ENCODE results near the gene TMEM59L. TPM values are rescaled to one million over a fixed set of nuclear protein-coding genes. Genes with fewer than 3 reads are reported as not detected.
"Not testable (repeated sequence)": the region's sequence is repeated elsewhere in the genome, so short reads cannot be mapped to it uniquely, and the experiment has no call there.

The TMEM59L gene
- total RNA-seq, 1 donor from 2014 or later, result 0.10 TPM

DNA sequence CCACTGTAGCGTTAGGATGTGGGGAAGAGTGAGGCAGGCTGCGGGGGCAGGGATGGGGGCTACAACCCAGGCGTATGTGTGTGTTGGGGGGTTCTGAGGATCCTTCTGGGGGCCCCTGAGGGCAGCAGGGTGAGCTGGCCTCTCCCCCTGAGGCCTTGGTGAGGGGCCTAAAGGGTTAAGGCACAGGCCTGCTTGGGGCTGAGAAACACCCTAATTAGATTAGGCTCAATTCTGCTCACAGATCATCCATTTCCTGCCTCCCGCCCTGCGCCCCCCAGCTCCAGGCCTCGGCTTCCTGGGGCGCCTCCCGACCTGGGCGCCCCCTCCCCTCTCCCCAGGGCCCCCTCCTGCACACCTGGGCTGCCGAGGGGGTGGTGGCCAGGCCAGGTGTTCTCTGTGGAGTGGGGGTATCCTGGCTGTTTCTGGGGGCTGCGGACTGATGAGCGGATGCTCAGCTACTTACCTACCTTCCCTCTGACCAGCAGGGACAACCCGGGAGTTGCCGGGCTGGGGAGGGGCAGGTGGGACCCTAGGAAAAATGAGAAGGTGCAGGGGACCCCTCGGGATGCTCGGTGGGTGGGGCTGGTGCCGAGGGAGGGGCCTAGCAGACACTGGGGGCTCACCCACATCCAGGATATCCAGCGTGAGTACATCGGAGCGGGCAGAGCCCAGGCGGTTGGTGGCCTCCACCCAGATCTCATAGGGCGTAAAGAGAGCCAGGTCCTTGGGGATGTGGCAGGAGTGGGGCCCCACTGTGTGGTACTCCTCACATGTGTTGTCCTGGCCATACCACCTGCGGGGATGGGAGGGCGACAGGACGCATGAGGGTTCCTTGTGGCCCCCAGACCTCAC lies 14.6 kb upstream of the TMEM59L start:
- no peaks in the 10 kb centered on the region for H3K9me3 Mint-ChIP-seq
- no peak overlapping the region for H3K27ac Mint-ChIP-seq
- H3K27me3 Mint-ChIP-seq (ENCODE audit: insufficient read depth), result peaks cover 29% of the 10 kb centered on the region
- peaks cover 4% of the 10 kb centered on the region for H3K4me1 Mint-ChIP-seq (ENCODE audit: low read depth)
- DNase-seq (ENCODE audit: low spot score), result no peak
- no peaks in the 10 kb centered on the region for H3K36me3 Mint-ChIP-seq (ENCODE audit: low read depth)
- intact Hi-C loops (cut with micrococcal nuclease), result no loop called here
- H3K4me3 Mint-ChIP-seq, result no peak overlapping the region

DNA sequence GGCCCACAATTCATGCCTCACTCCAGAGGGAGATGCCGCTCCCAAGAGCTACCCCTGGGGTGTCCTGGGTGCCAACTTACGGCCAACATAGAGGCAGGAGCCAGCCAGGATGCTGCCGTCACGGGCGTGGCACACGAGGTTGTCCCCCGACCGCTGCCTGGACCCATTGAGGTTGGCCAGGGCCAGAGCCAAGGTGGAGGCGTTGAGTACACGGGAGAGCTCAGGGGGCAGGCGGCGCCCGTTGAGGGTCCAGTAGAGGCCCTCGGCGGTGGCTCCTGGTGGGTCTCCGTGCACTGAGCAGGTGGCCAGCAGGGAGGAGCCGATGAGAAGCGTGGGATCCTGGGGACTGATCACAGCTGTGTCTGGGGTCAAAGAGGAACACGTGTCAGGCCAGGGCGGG lies 13.2 kb upstream of the TMEM59L start:
- H3K4me3 Mint-ChIP-seq, result no peak overlapping the region
- H3K4me1 Mint-ChIP-seq (ENCODE audit: low read depth), result peaks cover 4% of the 10 kb centered on the region
- H3K9me3 Mint-ChIP-seq, result no peaks in the 10 kb centered on the region

DNA sequence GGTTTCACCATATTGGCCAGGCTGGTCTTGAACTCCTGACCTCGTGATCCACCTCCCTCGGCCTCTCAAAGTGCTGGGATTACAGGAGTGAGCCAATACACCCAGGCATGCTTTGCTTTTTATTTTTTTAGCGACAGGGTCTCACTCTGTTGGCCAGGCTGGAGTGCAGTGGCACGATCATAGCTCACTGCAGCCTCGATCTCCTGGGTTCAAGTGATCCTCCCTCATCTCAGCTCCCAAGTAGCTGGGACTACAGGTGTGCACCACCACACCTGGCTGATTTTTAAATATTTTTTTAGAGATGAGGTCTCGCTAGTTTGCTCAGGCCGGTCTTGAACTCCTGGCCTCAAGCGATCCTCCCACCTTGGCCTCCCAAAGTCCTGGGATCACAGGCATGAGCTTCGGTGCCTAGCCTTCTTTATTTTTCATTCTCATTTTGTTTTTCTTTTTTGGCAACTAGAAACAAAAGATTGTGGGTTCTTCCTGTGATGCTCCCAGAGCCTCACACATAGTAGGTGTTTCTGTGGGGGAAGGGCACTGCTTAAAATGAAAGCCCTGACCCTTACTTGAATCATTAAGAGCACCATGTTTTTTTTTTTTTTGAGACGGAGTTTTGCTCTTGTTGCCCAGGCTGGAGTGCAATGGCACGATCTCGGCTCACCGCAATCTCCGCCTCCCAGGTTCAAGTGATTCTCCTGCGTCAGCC lies 11.8 kb upstream of the TMEM59L start:
- DNase-seq (ENCODE audit: low spot score); H3K4me3 Mint-ChIP-seq; H3K9me3 Mint-ChIP-seq; intact Hi-C loops (cut with micrococcal nuclease); H3K4me1 Mint-ChIP-seq (ENCODE audit: low read depth); H3K27ac Mint-ChIP-seq; H3K36me3 Mint-ChIP-seq (ENCODE audit: low read depth): not testable (repeated sequence)
- H3K27me3 Mint-ChIP-seq (ENCODE audit: insufficient read depth), result peaks cover 42% of the 10 kb centered on the region

More for the DNA sequence above, 13.2 kb upstream of the TMEM59L start:
- no peaks in the 10 kb centered on the region for H3K36me3 Mint-ChIP-seq (ENCODE audit: low read depth)
- H3K27ac Mint-ChIP-seq, result no peak overlapping the region
- peaks cover 36% of the 10 kb centered on the region for H3K27me3 Mint-ChIP-seq (ENCODE audit: insufficient read depth)
- DNase-seq (ENCODE audit: low spot score), result no peak
- intact Hi-C loops (cut with micrococcal nuclease), result no loop called here

DNA sequence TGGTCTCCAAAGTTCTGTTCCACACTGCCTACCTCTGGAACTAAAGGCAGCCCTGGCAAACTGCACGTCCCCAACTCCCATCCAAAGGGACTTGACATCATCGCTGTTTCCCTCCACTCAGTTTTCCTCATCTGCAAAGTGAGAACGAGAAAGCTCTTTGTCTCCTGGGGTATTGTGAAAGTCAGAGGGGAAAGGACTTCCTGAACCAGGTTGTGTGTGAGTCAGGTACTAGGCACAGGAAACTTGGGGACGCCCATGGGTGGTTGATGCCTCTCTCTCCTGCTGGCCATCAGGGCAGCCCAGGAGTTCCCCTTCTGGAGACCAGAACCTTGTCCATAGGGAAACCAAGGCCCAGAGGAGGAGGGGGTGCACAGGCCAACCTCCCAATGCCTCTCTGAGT lies 10.8 kb upstream of the TMEM59L start:
- Mint-ChIP-seq H3K27ac (no peak overlapping the region), H3K4me3 (no peak overlapping the region), H3K4me1 (ENCODE audit: low read depth) (no peaks in the 10 kb centered on the region), H3K9me3 (no peaks in the 10 kb centered on the region), H3K27me3 (ENCODE audit: insufficient read depth) (peaks cover 36% of the 10 kb centered on the region), H3K36me3 (ENCODE audit: low read depth) (no peaks in the 10 kb centered on the region)
- DNase-seq (ENCODE audit: low spot score), result no peak
- intact Hi-C loops (cut with micrococcal nuclease), result no loop called here

DNA sequence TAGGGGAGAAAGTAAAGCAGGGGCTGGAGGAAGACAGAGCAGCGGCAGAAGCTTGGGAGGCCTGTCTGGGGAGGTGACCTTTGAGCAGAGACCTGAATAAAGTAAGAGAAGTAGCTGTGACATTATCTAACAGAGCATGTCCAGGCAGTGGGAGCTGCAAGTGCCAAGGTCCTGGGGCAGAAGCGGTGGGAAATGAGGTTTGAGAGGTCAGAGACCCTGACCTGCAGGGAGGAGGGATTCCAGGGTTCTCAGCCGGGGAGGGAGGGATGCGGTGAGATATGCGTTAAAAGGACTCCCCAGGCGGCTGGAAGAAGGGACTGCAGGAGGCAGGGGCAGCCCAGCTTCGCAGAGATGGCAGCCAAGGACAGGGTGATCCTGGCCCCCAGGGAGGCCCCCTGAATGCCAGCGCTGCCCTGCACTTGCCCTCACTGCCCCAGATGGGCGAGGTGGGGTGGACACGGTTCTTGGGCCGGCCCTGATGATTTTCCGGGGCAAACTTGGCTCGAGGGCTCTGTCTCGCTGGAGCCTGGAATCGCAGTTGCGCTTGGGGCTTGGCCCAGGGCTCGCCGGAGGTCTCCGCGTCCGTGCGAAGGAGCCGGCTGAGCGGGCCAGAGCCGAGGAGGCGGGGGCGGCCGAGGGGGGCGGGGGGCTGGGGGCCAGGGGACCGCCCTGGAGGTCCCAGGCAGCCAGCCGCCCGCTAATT lies 9.3 kb upstream of the TMEM59L start:
- Mint-ChIP-seq H3K27me3 (ENCODE audit: insufficient read depth) (peaks cover 49% of the 10 kb centered on the region), H3K4me1 (ENCODE audit: low read depth) (no peaks in the 10 kb centered on the region), H3K9me3 (no peaks in the 10 kb centered on the region), H3K27ac (no peak overlapping the region), H3K4me3 (no peak overlapping the region), H3K36me3 (ENCODE audit: low read depth) (no peaks in the 10 kb centered on the region)
- no peak for DNase-seq (ENCODE audit: low spot score)
- intact Hi-C loops (cut with micrococcal nuclease), result no loop called here

DNA sequence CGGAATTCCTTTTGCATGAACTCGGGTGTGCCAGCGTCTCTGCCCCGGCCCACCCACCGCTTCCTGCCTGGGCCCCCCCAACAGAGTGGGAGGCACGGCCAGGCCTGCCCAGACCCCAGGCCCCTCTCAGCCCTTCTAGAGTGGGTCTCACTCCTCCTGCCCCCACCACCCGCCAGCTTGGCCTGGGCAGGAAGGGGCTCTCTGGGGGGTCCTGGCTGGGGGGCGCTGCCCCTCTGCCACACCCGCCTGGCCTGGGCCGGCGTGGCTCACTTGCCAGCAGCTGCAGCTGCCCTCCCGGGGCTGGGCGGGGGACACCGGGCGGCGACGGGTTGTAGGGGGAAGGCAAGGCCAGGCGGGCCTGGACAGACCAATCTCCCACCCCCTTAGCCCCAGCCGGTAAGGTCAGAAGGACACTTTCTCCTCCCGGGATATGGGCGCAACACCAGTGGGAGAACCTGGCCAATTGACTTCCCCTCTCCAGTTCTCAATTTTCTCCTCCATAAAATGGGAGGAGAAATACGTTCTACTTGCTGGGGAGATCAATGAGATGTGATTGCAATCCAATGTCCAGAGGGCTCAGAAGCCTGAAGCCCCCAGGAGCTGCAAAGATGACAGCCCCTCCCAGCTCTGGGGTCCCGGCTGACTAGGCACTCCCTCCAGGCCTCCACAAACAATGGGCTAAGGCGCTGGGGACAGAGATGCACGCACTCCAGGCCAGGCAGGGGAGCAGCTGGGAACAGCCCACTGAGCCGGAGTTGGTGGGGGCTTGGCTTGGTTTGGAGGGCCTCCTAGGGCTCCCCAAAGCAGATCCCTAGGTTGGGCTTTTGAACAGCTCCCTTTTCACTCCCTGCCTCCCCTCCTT lies 8.5 kb upstream of the TMEM59L start:
- H3K4me1 Mint-ChIP-seq (ENCODE audit: low read depth), result no peaks in the 10 kb centered on the region
- H3K4me3 Mint-ChIP-seq, result no peak overlapping the region
- no peaks in the 10 kb centered on the region for H3K36me3 Mint-ChIP-seq (ENCODE audit: low read depth)
- peaks cover 57% of the 10 kb centered on the region for H3K27me3 Mint-ChIP-seq (ENCODE audit: insufficient read depth)
- no peak overlapping the region for H3K27ac Mint-ChIP-seq
- intact Hi-C loops (cut with micrococcal nuclease), result no loop called here
- no peaks in the 10 kb centered on the region for H3K9me3 Mint-ChIP-seq
- no peak for DNase-seq (ENCODE audit: low spot score)

DNA sequence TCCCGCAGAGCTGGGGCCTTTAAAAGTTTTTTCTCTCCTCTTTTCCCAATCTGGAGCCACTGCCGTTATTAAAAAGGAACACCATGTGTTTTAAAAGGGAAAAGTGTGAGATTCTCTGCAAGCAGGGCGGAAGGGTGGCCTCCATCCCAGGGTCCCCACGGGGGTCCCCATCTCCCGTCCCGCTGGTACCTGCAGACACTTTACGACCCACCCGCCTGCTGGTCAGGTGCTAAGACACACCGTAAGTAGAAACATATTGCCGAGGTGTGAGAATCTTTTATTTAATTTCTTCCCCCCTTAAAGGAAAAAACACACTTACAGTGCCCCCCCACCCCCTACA lies 7.9 kb upstream of the TMEM59L start:
- Mint-ChIP-seq H3K27ac (no peak overlapping the region), H3K27me3 (ENCODE audit: insufficient read depth) (peaks cover 60% of the 10 kb centered on the region), H3K36me3 (ENCODE audit: low read depth) (no peaks in the 10 kb centered on the region), H3K4me3 (no peak overlapping the region), H3K9me3 (no peaks in the 10 kb centered on the region), H3K4me1 (ENCODE audit: low read depth) (no peaks in the 10 kb centered on the region)
- intact Hi-C loops (cut with micrococcal nuclease), result no loop called here
- DNase-seq (ENCODE audit: low spot score), result no peak

DNA sequence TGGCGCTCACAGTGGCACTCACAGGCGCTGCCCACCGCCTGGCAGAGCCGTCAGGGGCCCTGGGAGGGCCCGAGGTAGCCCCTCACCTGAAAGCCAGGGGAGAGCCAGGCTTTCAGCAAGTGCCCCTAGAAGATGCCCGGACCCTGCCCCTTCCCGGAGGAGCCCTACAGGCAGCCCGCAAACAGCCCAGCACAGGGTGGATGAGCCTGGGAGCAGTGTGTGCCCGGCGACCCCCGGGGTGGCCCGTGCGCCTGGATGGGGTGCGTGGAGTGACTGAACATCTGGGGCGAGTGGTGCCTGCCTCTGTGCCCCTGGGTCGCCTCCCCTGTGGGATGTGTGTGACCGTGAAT lies 7.5 kb upstream of the TMEM59L start:
- H3K9me3 Mint-ChIP-seq, result no peaks in the 10 kb centered on the region
- no peaks in the 10 kb centered on the region for H3K36me3 Mint-ChIP-seq (ENCODE audit: low read depth)
- H3K27me3 Mint-ChIP-seq (ENCODE audit: insufficient read depth), result peaks cover 63% of the 10 kb centered on the region
- no peak for DNase-seq (ENCODE audit: low spot score)
- intact Hi-C loops (cut with micrococcal nuclease), result no loop called here
- no peaks in the 10 kb centered on the region for H3K4me1 Mint-ChIP-seq (ENCODE audit: low read depth)
- H3K27ac Mint-ChIP-seq, result peak overlapping the region; percentile 31
- H3K4me3 Mint-ChIP-seq, result peak overlapping the region; percentile 15

DNA sequence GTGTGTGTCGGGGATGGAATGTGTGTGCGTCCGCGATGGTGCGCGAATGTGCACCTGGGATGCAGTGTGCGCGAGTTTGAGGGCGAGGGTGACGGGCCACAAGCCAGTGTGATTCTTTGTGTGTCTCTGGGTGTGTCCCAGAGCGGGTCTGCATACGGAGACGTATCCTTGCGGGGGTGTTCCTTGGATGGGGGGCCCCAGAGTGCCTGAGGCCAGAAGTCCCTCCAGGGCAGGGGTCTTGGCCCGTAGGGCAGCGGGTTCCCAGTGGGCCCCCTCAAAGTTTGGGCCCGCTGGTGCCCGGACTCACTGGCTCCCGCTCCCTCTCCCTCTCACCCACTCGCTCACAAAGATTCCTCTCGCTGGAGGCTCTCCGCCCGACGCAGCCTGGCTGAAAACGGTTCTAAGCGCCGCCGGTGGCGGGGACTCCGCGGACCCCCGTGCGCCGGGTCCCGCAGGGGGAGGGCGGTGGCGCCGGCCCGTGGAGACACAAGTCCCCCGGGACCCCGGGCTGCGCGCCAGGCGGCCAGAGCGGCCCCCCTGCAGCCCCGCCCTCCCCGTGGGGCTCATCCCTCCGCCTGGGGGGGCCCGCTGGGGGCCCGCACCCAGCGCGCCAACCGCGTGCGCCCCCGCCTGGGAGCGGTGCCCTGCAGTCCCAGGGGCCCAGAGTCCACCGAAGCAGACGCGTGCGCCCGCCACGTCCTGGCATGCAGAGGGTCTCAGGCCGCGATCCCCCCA lies 7.0 kb upstream of the TMEM59L start:
- Mint-ChIP-seq H3K27me3 (ENCODE audit: insufficient read depth) (peaks cover 63% of the 10 kb centered on the region), H3K4me3 (peak overlapping the region; percentile 15), H3K27ac (peak overlapping the region; percentile 31), H3K9me3 (no peaks in the 10 kb centered on the region), H3K4me1 (ENCODE audit: low read depth) (no peaks in the 10 kb centered on the region), H3K36me3 (ENCODE audit: low read depth) (no peaks in the 10 kb centered on the region)
- intact Hi-C loops (cut with micrococcal nuclease), result no loop called here
- no peak for DNase-seq (ENCODE audit: low spot score)

DNA sequence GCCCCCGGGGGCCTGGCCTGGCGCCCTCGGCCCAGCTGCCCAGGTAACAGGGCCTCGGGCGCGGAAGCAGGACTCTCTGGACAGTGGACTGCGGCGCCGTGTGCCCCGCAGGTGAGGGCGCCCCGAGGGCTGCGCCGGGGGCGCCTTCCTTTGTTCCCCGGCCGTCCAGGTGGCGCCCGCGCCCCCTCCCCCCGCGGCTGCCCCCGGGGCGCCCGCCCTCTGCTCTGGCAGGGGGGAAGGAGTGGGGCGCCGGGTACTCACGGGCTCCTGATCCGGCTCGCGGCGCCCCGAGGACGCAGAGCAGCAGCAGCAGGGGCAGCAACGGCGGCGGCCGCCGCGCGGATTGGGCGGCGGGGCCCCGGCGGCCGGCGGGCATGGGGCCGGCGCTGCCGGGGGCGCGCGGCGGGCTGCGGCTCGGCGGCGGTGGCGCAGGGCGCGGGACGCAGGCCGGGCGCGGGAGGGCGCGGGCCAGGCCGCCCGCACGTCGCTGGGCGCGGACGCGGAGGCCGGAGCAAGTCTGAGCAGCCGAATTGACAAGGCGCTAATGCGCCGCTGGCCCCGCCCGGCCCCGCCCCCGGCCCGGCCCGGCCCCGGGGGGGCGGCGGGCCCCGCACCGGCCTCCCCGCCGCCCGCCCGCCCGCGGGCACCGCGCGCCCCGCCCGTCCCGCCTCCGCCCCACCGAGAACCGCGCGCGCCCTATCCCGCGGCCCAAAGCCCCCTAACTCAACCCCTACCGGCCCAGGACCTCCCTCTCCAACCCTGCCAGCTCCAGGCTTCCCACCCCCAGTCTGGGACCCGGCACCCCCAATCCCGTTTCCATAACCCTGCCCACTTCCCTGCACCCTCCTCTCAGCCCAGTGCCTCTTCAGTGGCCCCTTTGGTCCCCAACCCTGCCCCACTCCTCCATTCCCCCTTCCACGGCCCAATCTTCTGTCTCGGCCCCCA lies 6.1 kb upstream of the TMEM59L start, which contains the start of gene CRLF1:
Gene CRLF1, minus strand, starts transcription at position 519 of the 945 bp plus-strand sequence. Its CDS starts 143 bp downstream, at position 376.
- Mint-ChIP-seq H3K4me1 (ENCODE audit: low read depth) (peaks cover 5% of the 10 kb centered on the region), H3K27me3 (ENCODE audit: insufficient read depth) (peaks cover 65% of the 10 kb centered on the region), H3K36me3 (ENCODE audit: low read depth) (no peaks in the 10 kb centered on the region), H3K27ac (no peak within 1 kb of the TSS), H3K9me3 (no peaks in the 10 kb centered on the region), H3K4me3 (no peak within 1 kb of the TSS)
- no peak for DNase-seq (ENCODE audit: low spot score)
- intact Hi-C loops (cut with micrococcal nuclease), result no loop called here
